Fibroblast of villous mesenchyme (primary cell): ENCODE measurements around the gene SPATA1. TPM values are rescaled to one million over a fixed set of nuclear protein-coding genes. Genes with fewer than 3 reads are reported as not detected.
A peak's percentile ranks its signal among the peaks of the same experiment; 100 is the strongest.

Source experiments
- DNase-seq: peaks from one replicate; pipeline ENCODE4 v3.0.0-alpha.2; 2010; ENCODE audit warnings: low read depth
- H3K4me3 ChIP-seq: 2 replicates; pipeline ENCODE4 v1.5.1; 2011; ENCODE audit warnings: low read depth, mild to moderate bottlenecking, low read length
- total RNA-seq: library from RNA; depleted of rRNA; stranded (reverse); fragments of >200 nt; gene quantifications from 2 replicates; pipeline ENCODE4 v1.2.3, GENCODE V29; 2012
- TF ChIP-seq, protein P1 (sequence below): IDR thresholded peaks from 2 replicates; pipeline ENCODE4 v1.5.1; 2012; ENCODE audit warnings: low read depth, mild to moderate bottlenecking, low read length; ENCODE audit not compliant: insufficient read depth

Gene SPATA1
- total RNA-seq, 1 donor, result 0.43 TPM

DNA sequence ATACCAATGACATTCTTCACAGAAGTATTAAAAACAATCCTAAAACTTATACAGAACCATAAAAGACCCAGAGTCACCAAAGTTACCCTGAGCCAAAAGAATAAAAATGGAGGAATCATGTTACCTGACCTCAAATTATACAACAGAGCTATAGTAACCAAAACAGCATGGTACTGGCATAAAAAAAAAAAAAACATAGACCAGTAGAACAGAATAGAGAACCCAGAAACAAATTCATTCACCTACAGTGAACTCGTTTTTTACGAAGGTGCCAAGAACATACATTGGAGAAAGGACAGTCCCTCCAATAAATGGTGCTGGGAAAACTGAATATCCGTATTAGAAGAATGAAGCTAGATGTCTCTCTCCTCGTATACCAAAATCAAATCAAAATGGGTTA lies 2.8 kb downstream of the SPATA1 start:
- TF ChIP-seq, protein P1, sequence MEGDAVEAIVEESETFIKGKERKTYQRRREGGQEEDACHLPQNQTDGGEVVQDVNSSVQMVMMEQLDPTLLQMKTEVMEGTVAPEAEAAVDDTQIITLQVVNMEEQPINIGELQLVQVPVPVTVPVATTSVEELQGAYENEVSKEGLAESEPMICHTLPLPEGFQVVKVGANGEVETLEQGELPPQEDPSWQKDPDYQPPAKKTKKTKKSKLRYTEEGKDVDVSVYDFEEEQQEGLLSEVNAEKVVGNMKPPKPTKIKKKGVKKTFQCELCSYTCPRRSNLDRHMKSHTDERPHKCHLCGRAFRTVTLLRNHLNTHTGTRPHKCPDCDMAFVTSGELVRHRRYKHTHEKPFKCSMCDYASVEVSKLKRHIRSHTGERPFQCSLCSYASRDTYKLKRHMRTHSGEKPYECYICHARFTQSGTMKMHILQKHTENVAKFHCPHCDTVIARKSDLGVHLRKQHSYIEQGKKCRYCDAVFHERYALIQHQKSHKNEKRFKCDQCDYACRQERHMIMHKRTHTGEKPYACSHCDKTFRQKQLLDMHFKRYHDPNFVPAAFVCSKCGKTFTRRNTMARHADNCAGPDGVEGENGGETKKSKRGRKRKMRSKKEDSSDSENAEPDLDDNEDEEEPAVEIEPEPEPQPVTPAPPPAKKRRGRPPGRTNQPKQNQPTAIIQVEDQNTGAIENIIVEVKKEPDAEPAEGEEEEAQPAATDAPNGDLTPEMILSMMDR, result no peak
- no peak for DNase-seq

DNA sequence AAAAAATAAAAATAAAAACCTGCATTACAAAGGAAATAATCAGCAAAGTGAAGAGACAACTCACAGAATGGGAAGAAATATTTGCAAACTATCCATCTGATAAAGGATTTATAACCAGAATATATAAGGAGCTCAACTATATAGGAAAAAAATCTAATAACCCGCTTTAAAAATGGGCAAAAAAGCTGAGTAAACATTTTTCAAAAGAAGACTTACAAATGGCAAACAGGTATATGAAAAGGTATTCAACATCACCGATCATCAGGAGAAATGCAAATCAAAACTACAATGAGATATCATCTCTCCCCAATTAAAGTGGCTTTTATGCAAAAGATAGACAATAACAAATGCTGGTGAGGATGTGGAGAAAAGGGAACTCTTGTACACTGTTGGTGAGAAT lies 4.0 kb downstream of the SPATA1 start:
- H3K4me3 ChIP-seq, result no peak overlapping the region
- TF ChIP-seq, protein P1, result no peak
- DNase-seq, result no peak

More for the DNA sequence above, 2.8 kb downstream of the SPATA1 start:
- no peak overlapping the region for H3K4me3 ChIP-seq

DNA sequence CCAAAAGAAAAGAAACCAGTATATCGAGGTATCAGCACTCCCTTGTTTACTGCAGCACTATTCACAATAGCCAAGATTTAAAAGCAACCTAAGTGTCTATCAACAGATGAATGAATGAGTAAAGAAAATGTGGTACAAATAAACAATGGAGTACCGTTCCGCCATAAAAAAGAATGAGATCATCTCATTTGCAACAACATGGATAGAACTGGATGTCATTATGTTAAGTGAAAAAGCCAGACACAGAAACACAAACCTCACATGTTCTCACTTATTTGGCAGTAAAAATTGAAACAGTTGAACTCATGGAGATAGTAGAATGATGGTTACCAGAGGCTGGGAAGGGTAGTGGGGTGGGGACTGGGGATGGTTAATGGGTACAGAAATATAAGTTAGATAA lies 4.5 kb downstream of the SPATA1 start:
- H3K4me3 ChIP-seq, result no peak overlapping the region
- TF ChIP-seq, protein P1, result no peak
- DNase-seq, result no peak

DNA sequence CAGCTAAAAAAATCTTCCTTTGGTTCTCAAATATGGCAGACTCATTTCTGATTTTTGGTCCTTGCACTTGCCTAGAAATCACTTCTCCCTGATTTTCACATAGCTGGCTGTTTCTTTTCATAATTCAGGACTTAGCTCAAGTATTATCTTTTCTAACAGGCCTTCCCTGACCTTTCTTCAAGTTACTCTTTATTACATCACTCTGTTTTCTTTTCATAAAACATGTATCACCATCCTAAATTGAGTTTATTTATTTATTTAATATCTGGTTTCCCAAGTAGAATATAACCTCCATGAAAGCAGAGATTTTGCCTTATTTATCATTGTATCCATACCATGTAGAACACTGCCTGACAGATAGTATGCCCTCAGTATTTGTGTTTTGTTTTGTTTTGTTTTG lies 18.4 kb downstream of the SPATA1 start:
- DNase-seq, result no peak
- TF ChIP-seq, protein P1, result no peak
- no peak overlapping the region for H3K4me3 ChIP-seq

DNA sequence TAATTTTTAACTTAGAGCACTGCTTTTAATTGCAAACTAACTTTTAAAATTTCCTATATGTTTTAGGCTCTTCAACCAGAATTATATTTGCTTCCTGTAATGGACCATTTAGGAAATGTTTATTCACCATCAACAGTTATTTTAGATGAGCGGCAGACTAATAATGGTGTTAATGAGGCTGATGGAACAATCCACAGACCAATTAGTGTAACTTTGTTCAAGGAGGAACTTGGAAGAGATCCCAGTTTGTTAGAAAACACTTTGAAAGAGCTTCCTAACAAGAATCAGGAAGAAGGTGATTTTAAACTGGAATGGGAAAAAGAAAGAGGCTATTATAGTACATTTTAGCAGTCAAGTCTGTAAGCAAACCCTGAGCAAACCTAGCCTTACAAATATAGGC lies 19.6 kb downstream of the SPATA1 start:
- no peak for DNase-seq
- no peak overlapping the region for H3K4me3 ChIP-seq
- TF ChIP-seq, protein P1, result no peak

DNA sequence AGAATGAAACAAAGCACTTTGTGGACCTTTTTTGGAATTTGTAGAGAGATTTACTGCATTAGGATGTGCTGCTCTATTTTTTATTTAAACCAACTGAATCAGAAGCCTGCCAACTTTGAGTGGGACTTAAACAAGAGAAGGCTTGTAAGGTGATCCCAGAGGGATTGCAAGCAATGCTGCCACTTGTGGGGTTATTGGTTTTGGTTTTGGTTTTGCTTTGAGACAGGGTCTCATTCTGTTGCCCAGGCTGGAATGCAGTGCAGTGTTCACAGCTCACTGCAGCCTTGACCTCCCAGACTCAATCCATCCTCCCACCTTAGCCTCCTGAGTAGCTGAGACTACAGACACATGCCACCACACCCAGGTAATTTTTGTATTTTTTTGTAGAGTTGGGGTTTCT lies 32.4 kb downstream of the SPATA1 start:
- DNase-seq, result peak; percentile 8
- TF ChIP-seq, protein P1, result no peak
- H3K4me3 ChIP-seq, result no peak overlapping the region

DNA sequence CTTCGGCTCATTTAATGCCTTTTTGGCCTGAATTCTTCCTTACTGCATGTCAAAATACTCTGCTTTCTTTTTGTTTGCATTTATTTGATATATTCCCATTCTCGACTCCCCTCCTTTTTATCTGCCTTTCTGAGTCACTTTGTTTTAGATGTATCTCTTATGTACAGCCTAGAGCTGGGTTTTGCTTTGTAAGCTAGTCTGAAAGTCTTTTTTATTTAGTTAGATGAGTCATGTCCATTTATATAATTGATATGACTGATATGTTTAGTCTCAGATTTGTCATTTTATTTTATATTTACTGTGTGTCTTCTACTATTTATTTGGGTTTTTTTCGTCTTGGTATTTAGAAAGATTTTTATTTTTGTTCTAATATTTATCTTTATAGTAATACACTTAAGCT lies 33.8 kb downstream of the SPATA1 start:
- peak; percentile 22 for DNase-seq
- H3K4me3 ChIP-seq, result no peak overlapping the region
- TF ChIP-seq, protein P1, result no peak
